ENCODE data around the gene ANKRD12.

DNA sequence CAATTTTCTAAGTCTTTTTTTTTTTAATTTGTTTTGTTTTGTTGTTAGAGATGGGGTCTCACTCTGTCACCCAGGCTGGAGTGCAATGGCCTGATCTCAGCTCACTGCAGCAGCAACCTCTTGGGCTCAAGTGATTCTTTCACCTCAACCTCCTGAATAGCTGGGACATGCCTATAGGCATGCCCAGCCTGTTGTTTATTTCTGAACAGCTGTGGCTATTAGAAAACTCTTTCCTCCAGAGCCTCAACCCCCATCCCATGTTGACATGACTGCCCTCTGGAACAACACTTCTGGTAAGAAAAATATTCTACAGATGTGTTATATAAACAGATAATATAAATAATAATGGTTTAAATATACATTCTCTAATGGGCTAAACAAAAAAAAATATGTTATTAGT, 153.6 kb downstream of the ANKRD12 start:
- TF ChIP-seq, protein P1, sequence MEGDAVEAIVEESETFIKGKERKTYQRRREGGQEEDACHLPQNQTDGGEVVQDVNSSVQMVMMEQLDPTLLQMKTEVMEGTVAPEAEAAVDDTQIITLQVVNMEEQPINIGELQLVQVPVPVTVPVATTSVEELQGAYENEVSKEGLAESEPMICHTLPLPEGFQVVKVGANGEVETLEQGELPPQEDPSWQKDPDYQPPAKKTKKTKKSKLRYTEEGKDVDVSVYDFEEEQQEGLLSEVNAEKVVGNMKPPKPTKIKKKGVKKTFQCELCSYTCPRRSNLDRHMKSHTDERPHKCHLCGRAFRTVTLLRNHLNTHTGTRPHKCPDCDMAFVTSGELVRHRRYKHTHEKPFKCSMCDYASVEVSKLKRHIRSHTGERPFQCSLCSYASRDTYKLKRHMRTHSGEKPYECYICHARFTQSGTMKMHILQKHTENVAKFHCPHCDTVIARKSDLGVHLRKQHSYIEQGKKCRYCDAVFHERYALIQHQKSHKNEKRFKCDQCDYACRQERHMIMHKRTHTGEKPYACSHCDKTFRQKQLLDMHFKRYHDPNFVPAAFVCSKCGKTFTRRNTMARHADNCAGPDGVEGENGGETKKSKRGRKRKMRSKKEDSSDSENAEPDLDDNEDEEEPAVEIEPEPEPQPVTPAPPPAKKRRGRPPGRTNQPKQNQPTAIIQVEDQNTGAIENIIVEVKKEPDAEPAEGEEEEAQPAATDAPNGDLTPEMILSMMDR (IDR thresholded peaks at IDR 0.05), result no peak
- TF ChIP-seq POLR2A (IDR thresholded peaks at IDR 0.05) (no peak), POLR2AphosphoS5 (IDR thresholded peaks at IDR 0.05) (no peak)
